Keratinocyte (primary cell): ENCODE measurements around the gene TFPI. TPM values are rescaled to one million over a fixed set of nuclear protein-coding genes. Genes with fewer than 3 reads are reported as not detected.

Experiments
- DNase-seq: peaks from one replicate; pipeline ENCODE4 v3.0.0-alpha.2; 2011; ENCODE audit warnings: low read depth, missing footprints, low spot score
- FAIRE-seq: peaks from 2 replicates; lab custom pipeline; 2011; peaks lifted over from hg19 to GRCh38; lab: Jason Lieb, UNC
- H2AFZ ChIP-seq: 2 replicates; pipeline ENCODE4 v1.6.0; 2012; ENCODE audit warnings: low read length, control low read depth, inconsistent platforms; ENCODE audit not compliant: control insufficient read depth
- H3K27ac ChIP-seq: 2 replicates; pipeline ENCODE4 v1.5.1; 2011; ENCODE audit warnings: low read length; ENCODE audit not compliant: control insufficient read depth, insufficient read depth
- H3K27me3 ChIP-seq: 3 replicates; pipeline ENCODE4 v1.6.0; 2011; ENCODE audit warnings: low read length; ENCODE audit not compliant: control insufficient read depth, insufficient read depth; ENCODE audit errors: extremely low read depth
- H3K36me3 ChIP-seq, 2 experiments: 2 replicates in 1 of 2; 3 replicates in 1 of 2; pipeline ENCODE4 v1.5.1; 2011; ENCODE audit warnings: low read length in 2 of 2, mild to moderate bottlenecking in 1 of 2; ENCODE audit not compliant: control insufficient read depth in 2 of 2, insufficient read depth in 2 of 2; ENCODE audit errors: extremely low read depth in 1 of 2
- H3K4me1 ChIP-seq: 3 replicates; pipeline ENCODE4 v1.5.1; 2011; ENCODE audit warnings: low read length; ENCODE audit not compliant: control insufficient read depth, insufficient read depth; ENCODE audit errors: extremely low read depth
- H3K4me2 ChIP-seq: 3 replicates; pipeline ENCODE4 v1.6.0; 2011; ENCODE audit warnings: low read depth, low read length; ENCODE audit not compliant: control insufficient read depth, insufficient read depth; ENCODE audit errors: extremely low read depth
- H3K4me3 ChIP-seq, 3 experiments: fragments of 200-600 bp in 1 of 3; sonication (generic) in 1 of 3; 2 replicates in 2 of 3; 3 replicates in 1 of 3; pipeline ENCODE4 v1.5.1; 2011 to 2016; ENCODE audit warnings: low read length in 3 of 3, mild to moderate bottlenecking in 3 of 3, control low read depth in 2 of 3, inconsistent platforms in 1 of 3, low read depth in 1 of 3, mixed read lengths in 1 of 3, mixed run types in 1 of 3, moderate library complexity in 1 of 3; ENCODE audit not compliant: control insufficient read depth in 2 of 3, insufficient read depth in 2 of 3; ENCODE audit errors: extremely low read depth in 1 of 3
- H3K79me2 ChIP-seq: 2 replicates; pipeline ENCODE4 v1.6.0; 2012; ENCODE audit warnings: low read length; ENCODE audit not compliant: control insufficient read depth, insufficient read depth
- H3K9ac ChIP-seq: 3 replicates; pipeline ENCODE4 v1.6.0; 2011; ENCODE audit warnings: low read length; ENCODE audit not compliant: control insufficient read depth, insufficient read depth; ENCODE audit errors: extremely low read depth
- H3K9me1 ChIP-seq: 3 replicates; pipeline ENCODE4 v1.6.0; 2011; ENCODE audit warnings: low read length; ENCODE audit not compliant: control insufficient read depth, insufficient read depth; ENCODE audit errors: extremely low read depth
- H3K9me3 ChIP-seq: 2 replicates; pipeline ENCODE4 v1.5.1; 2012; ENCODE audit warnings: low read depth, low read length; ENCODE audit not compliant: control insufficient read depth
- H4K20me1 ChIP-seq: 3 replicates; pipeline ENCODE4 v1.6.0; 2011; ENCODE audit warnings: low read length; ENCODE audit not compliant: control insufficient read depth, insufficient read depth; ENCODE audit errors: extremely low read depth
- CTCF ChIP-seq, 3 experiments: IDR thresholded peaks in 1 of 3; conservative IDR thresholded peaks in 1 of 3; optimal IDR thresholded peaks in 1 of 3; 2 replicates in 2 of 3; 3 replicates in 1 of 3; pipeline versions ENCODE3 to v1.5.1; 2011; ENCODE audit warnings: low read length in 3 of 3, mild to moderate bottlenecking in 3 of 3, moderate library complexity in 2 of 3, control low read depth in 1 of 3, inconsistent platforms in 1 of 3; ENCODE audit not compliant: insufficient read depth in 2 of 3; ENCODE audit errors: extremely low read depth in 1 of 3
- EZH2 ChIP-seq: IDR thresholded peaks from one replicate; pipeline ENCODE4 v1.6.1; 2012; ENCODE audit warnings: inconsistent platforms, mild to moderate bottlenecking, low read length, moderate library complexity
- dilution Hi-C: fragments of 300-500 bp; cut with MboI; formaldehyde crosslinking; loops from one replicate; pipeline ENCODE4 v1.7.0; 2020; ENCODE audit warnings: low sequenced_read_pairs; ENCODE audit not compliant: extremely low pct_ligation_motif_present
- polyA plus RNA-seq, 5 experiments: library from polyadenylated mRNA; depleted of rRNA in 3 of 5; stranded (reverse) in 3 of 5; stranded (forward) in 1 of 5; unstranded in 1 of 5; fragments of >200 nt; gene quantifications; 1 replicate in 1 of 5; 2 replicates in 3 of 5; 3 replicates in 1 of 5; pipeline versions ENCODE4 v1.2.1 to v1.2.3, GENCODE V29; 2011 to 2012; ENCODE audit warnings: missing spikeins in 2 of 5, low read depth in 1 of 5, low replicate concordance in 1 of 5

TFPI gene
- polyA plus RNA-seq, 1 donor (not counting 4 experiments of a cell fraction or from before 2014, with no cell fraction given), result 1.1 TPM

GRCh38 chr2:187440101-187440675 is 114.0 kb downstream of the TFPI start:
- Histone ChIP-seq H3K9ac (no peak overlapping the region), H3K27me3 (no peaks in the 10 kb centered on the region), H3K79me2 (no peaks in the 10 kb centered on the region), H3K4me1 (no peaks in the 10 kb centered on the region), H3K9me1 (no peaks in the 10 kb centered on the region), H3K36me3 (no peaks in the 10 kb centered on the region), H3K9me3 (no peaks in the 10 kb centered on the region), H3K4me3 (no peak overlapping the region), H3K27ac (no peak overlapping the region), H2AFZ (no peak overlapping the region), H3K4me2 (no peak overlapping the region), H4K20me1 (no peaks in the 10 kb centered on the region)
- DNase-seq (no peak), FAIRE-seq (no peak)
- dilution Hi-C loops, result no loop called here
- TF ChIP-seq EZH2, result no peak
- TF ChIP-seq CTCF (optimal IDR thresholded peaks at IDR 0.05 in 1 of 3, IDR thresholded peaks at IDR 0.05 in 1 of 3, conservative IDR thresholded peaks at IDR 0.05 in 1 of 3; ENCODE audit: extremely low read depth in 1 of 3, insufficient read depth in 2 of 3, low read length in 3 of 3), result no peak

DNA sequence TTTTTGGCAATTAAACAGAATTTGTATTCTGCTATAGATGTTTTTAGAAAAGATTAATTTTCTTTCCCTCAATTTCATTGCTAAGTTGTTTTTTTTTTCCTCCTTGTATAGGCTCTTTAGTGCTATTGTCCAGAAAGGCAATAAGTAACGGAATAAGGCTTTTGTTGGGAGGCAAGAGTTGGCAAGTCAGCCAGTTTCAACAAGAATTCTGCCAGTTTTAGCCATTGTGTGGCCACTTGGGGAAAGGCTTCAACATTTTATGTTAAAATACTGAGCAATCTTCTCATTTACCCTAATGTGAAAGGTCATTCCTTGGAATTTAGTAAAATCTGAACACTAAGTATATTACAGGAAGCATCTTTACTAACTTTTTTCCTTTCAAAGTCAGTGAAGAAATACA is 115.8 kb downstream of the TFPI start:
- no peaks in the 10 kb centered on the region for H3K9me3 ChIP-seq
- FAIRE-seq, result no peak
- no peaks in the 10 kb centered on the region for H3K79me2 ChIP-seq
- dilution Hi-C loops, result no loop called here
- no peaks in the 10 kb centered on the region for H3K36me3 ChIP-seq
- H3K4me3 ChIP-seq, result no peak overlapping the region
- TF ChIP-seq CTCF (optimal IDR thresholded peaks at IDR 0.05 in 1 of 3, IDR thresholded peaks at IDR 0.05 in 1 of 3, conservative IDR thresholded peaks at IDR 0.05 in 1 of 3; ENCODE audit: extremely low read depth in 1 of 3, insufficient read depth in 2 of 3, low read length in 3 of 3) (no peak), EZH2 (no peak)
- no peak overlapping the region for H3K27ac ChIP-seq
- no peaks in the 10 kb centered on the region for H4K20me1 ChIP-seq
- no peak overlapping the region for H2AFZ ChIP-seq
- H3K4me2 ChIP-seq, result no peak overlapping the region
- H3K9me1 ChIP-seq, result no peaks in the 10 kb centered on the region
- H3K27me3 ChIP-seq, result no peaks in the 10 kb centered on the region
- H3K9ac ChIP-seq, result no peak overlapping the region
- peaks cover 6% of the 10 kb centered on the region for H3K4me1 ChIP-seq
- no peak for DNase-seq
